Sigmoid colon (tissue), 7 donors: Measurements from ENCODE around the gene USP15. TPM values are rescaled to one million over a fixed set of nuclear protein-coding genes. Genes with fewer than 3 reads are reported as not detected.
"Not testable (repeated sequence)": the region's sequence is repeated elsewhere in the genome, so short reads cannot be mapped to it uniquely, and the experiment has no call there.

Experiments used
- DNase-seq: peaks from one replicate; pipeline ENCODE4 v3.0.0-alpha.2; 2019
- H3K27ac ChIP-seq, 4 donors: fragments of 200-600 bp; sonication (generic); one replicate each; pipeline ENCODE4 v1.5.1; 2016 to 2019; ENCODE audit warnings: mild to moderate bottlenecking in 1 of 4
- H3K27me3 ChIP-seq, 3 donors: fragments of 200-600 bp; sonication (generic); one replicate each; pipeline ENCODE4 v1.5.1; 2019; ENCODE audit warnings: mild to moderate bottlenecking in 1 of 3
- H3K36me3 ChIP-seq, 4 donors: fragments of 200-600 bp; sonication (generic); one replicate each; pipeline ENCODE4 v1.5.1; 2016 to 2019
- H3K4me1 ChIP-seq, 4 donors: fragments of 200-600 bp; sonication (generic); one replicate each; pipeline ENCODE4 v1.5.1; 2017 to 2019
- H3K4me3 ChIP-seq, 4 donors: fragments of 200-600 bp; sonication (generic); one replicate each; pipeline ENCODE4 v1.5.1; 2017 to 2019; ENCODE audit warnings: mild to moderate bottlenecking in 2 of 4, moderate library complexity in 1 of 4
- H3K9me3 ChIP-seq, 4 donors: fragments of 200-600 bp in 3 of 4; sonication (generic) in 3 of 4; one replicate each; pipeline versions ENCODE4 v1.5.1 to v1.6.1; 2013 to 2019
- EP300 ChIP-seq, 4 donors: sonication (generic); formaldehyde crosslinking; IDR thresholded peaks; one replicate each; pipeline ENCODE4 v1.6.1; 2017; ENCODE audit warnings: antibody characterized with exemption in 4 of 4
- POLR2A ChIP-seq, 2 donors: fragments of 450-650 bp; IDR thresholded peaks; one replicate each; pipeline ENCODE4 v1.6.1; 2016; ENCODE audit warnings: antibody characterized with exemption in 2 of 2, mild to moderate bottlenecking in 2 of 2, moderate library complexity in 2 of 2
- POLR2AphosphoS5 ChIP-seq, 4 donors: sonication (generic); formaldehyde crosslinking; IDR thresholded peaks; one replicate each; pipeline ENCODE4 v1.6.1; 2017; ENCODE audit warnings: antibody characterized with exemption in 4 of 4
- WGBS, 2 donors: extraction: QIAGEN DNeasy Blood & Tissue Kit; methylation state at CpG; one replicate each; pipeline ENCODE4 v1.1.7; 2013; 5-methylcytosine and 5-hydroxymethylcytosine counted together
- intact Hi-C: fragments of 100-400 bp; cut with DNase I; formaldehyde crosslinking; loops from one replicate; pipeline ENCODE4 v1.15.1; 2023
- polyA plus RNA-seq, 3 donors: library from polyadenylated mRNA; stranded (reverse); fragments of 200-250 nt; gene quantifications; one replicate each; pipeline ENCODE4 v1.2.3, GENCODE V29; 2013
- total RNA-seq, 4 donors: library from RNA; depleted of rRNA; stranded (reverse); fragments of >200 nt; gene quantifications; one replicate each; pipeline ENCODE4 v1.1.0, GENCODE V29; 2016
- TF ChIP-seq, protein P1 (sequence below), 4 experiments: fragments of 450-650 bp in 3 of 4; fragments of 200-600 bp in 1 of 4; IDR thresholded peaks; one replicate each; pipeline ENCODE4 v1.5.1; 2016 to 2019; ENCODE audit warnings: antibody characterized with exemption in 4 of 4, mild to moderate bottlenecking in 3 of 4, moderate library complexity in 2 of 4
- donor health status: healthy with polysubstance abuse.
- donor health status: Bipolar disorder and iron deficiency.
- donor health status: healthy.

USP15 gene
- total and polyA plus RNA-seq, 7 donors = 22.2 to 78.4 (median 63.7) TPM

DNA sequence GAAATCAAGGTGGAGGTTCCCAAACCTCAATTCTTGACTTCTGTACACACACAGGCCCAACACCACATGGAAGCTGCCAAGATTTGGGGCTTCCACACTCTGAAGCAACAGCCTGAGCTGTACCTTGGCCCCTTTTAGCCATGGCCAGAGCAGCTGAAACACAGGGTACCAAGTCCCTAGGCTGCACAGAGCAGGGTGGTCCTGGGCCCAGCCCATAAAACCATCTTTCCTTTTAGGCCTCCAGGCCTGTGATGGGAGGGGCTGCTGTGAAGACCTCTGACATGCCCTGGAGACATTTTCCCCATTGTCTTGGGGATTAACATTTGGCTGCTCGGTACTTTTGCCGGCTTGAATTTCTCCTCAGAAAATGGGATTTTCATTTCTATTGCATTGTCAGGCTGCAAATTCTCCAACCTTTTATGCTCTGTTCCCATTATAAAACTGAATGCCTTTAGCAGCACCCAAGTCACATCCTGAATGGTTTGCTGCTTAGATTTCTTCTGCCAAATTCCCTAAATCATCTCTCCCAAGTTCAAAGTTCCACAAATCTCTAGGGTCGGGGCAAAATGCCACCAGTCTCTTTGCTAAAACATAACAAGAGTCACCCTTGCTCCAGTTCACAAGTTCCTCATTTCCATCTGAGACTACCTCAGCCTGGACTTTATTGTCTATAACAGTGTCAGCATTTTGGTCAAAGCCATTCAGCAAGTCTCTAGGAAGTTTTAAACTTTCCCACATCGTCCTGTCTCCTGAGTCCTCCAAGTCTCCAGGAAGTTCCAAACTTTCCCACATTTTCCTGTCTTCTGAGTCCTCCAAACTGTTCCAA lies 84.7 kb downstream of the USP15 start:
- 91 to 93% methylated on average over 4 of the region's 4 CpGs for WGBS, 2 donors
- H3K4me1 ChIP-seq, H3K27me3 ChIP-seq, DNase-seq, H3K9me3 ChIP-seq, H3K27ac ChIP-seq, intact Hi-C loops, H3K4me3 ChIP-seq: not testable (repeated sequence)
- peaks cover 0 to 19% (median 6%) of the 10 kb centered on the region in 4 donors for H3K36me3 ChIP-seq

DNA sequence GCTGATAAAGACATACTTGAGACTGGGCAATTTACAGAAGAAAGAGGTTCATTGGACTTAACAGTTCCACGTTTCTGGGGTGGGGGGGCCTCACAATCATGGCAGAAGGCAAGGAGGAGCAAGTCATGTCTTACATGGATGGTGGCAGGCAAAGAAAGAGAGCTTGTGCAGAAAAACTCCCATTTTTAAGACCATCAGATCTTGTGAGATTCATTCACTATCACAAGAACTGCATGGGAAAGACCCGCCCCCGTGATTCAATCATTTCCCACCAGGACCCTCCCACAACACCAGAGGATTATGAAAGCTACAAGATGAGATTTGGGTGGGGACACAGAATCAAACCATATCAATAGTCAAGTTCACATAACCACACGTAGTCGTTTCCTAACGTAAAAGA lies 85.5 kb downstream of the USP15 start:
- Histone ChIP-seq H3K4me1 (peaks cover 0 to 3% (median 0%) of the 10 kb centered on the region in 4 donors), H3K4me3 (no peak overlapping the region), H3K36me3 (peaks cover 0 to 25% (median 6%) of the 10 kb centered on the region in 4 donors), H3K27me3 (no peaks in the 10 kb centered on the region), H3K27ac (no peak overlapping the region), H3K9me3 (no peaks in the 10 kb centered on the region)
- DNase-seq = no peak
- intact Hi-C loops = no loop called here
- WGBS, 2 donors = 95 to 96% methylated on average over 6 of the region's 6 CpGs
- TF ChIP-seq EP300 (IDR thresholded peaks at IDR 0.05) = no peak
- TF ChIP-seq, protein P1, sequence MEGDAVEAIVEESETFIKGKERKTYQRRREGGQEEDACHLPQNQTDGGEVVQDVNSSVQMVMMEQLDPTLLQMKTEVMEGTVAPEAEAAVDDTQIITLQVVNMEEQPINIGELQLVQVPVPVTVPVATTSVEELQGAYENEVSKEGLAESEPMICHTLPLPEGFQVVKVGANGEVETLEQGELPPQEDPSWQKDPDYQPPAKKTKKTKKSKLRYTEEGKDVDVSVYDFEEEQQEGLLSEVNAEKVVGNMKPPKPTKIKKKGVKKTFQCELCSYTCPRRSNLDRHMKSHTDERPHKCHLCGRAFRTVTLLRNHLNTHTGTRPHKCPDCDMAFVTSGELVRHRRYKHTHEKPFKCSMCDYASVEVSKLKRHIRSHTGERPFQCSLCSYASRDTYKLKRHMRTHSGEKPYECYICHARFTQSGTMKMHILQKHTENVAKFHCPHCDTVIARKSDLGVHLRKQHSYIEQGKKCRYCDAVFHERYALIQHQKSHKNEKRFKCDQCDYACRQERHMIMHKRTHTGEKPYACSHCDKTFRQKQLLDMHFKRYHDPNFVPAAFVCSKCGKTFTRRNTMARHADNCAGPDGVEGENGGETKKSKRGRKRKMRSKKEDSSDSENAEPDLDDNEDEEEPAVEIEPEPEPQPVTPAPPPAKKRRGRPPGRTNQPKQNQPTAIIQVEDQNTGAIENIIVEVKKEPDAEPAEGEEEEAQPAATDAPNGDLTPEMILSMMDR (IDR thresholded peaks at IDR 0.05) = no peak
- TF ChIP-seq POLR2A (IDR thresholded peaks at IDR 0.05) = no peak
- no peak for TF ChIP-seq POLR2AphosphoS5 (IDR thresholded peaks at IDR 0.05)

DNA sequence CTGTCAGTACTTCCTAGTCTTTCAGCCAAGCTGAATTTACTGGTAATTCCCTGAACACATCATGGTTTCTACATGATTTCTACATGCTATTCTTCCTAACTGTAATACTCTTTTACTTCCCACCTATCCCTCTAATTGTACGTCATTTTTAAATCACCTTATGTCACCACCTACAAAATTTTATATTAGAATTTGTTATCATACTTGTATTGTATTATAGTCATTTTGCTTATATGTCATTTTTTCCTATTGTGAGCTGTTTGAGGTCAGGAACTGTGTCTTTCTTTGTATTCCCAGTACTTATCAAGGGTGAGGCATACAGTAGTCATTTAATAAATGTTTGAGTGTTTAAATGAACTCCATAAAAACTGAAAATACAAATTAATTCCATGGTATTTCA lies 86.6 kb downstream of the USP15 start:
- no peak for DNase-seq
- no peak overlapping the region for H3K4me3 ChIP-seq
- no peaks in the 10 kb centered on the region for H3K9me3 ChIP-seq
- no peak overlapping the region for H3K27ac ChIP-seq
- H3K4me1 ChIP-seq = peaks cover 0 to 3% (median 0%) of the 10 kb centered on the region in 4 donors
- H3K36me3 ChIP-seq = peaks cover 0 to 26% (median 6%) of the 10 kb centered on the region in 4 donors
- TF ChIP-seq POLR2AphosphoS5 (IDR thresholded peaks at IDR 0.05) = no peak
- intact Hi-C loops = no loop called here
- no peaks in the 10 kb centered on the region for H3K27me3 ChIP-seq
- 92 to 96% methylated on average over 1 of the region's 1 CpG for WGBS, 2 donors

DNA sequence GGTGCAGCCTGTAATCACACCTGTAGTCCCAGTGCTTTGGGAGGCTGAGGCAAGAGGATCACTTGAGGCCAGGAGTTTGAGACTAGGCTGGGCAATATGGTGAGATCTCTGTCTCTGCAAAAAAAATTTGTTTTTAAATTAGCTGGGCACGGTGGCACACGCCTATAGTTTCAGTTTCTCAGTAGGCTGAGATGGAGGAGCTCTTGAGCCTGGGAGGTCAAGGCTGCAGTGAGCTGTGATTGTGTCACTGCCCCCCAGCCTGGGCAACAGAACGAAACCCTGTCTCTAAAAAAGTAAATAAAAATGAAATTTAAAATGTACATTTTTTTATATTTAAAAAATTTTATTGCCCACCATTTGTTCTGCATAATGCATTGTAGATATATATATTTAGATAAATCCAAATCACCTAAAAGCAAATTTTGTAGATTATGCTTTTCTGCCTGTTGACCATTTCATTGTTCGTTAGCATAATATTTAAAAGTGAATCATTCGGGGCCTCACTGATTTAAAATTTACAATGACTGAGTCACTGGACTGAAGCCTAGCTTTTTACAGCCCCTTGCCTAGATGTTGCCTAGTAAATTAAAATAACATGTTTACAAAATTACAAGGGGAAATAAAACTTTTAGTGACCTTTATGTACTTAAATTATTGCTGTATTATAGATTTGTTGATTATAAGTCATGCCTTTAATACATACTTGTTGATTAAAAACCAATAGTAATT lies 87.9 kb downstream of the USP15 start:
- Histone ChIP-seq H3K27ac (no peak overlapping the region), H3K27me3 (no peaks in the 10 kb centered on the region), H3K36me3 (peaks cover 0 to 20% (median 2%) of the 10 kb centered on the region in 4 donors), H3K4me1 (peaks cover 0 to 3% (median 0%) of the 10 kb centered on the region in 4 donors), H3K9me3 (no peaks in the 10 kb centered on the region), H3K4me3 (no peak overlapping the region)
- no peak for TF ChIP-seq POLR2A (IDR thresholded peaks at IDR 0.05)
- TF ChIP-seq, protein P1 (IDR thresholded peaks at IDR 0.05) = no peak
- DNase-seq = no peak
- intact Hi-C loops = no loop called here
- 81 to 87% methylated on average over 5 of the region's 5 CpGs for WGBS, 2 donors

DNA sequence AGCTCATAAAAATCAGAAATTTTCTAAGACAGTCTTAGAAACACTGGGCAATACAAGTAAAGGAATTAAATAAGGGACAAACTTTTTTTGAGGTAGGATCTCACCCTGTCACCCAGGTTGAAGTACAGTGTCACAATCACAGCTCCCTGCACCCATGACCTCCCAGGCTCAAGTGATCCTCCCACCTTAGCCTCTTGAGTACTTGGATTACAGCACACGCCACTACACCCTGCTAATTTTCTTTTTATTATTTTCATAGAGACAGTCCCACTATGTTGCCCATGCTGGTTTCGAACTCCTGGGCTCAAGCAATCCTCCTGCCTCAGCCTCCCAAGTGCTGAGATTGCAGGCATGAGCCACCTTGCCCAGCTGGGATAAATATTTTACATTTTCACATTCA lies 90.3 kb downstream of the USP15 start:
- intact Hi-C loops = no loop called here
- no peaks in the 10 kb centered on the region for H3K9me3 ChIP-seq
- TF ChIP-seq EP300 (IDR thresholded peaks at IDR 0.05) (no peak), POLR2AphosphoS5 (IDR thresholded peaks at IDR 0.05) (no peak), POLR2A (IDR thresholded peaks at IDR 0.05) (no peak)
- TF ChIP-seq, protein P1 (IDR thresholded peaks at IDR 0.05) = no peak
- peaks cover 0 to 17% (median 0%) of the 10 kb centered on the region in 4 donors for H3K36me3 ChIP-seq
- H3K27me3 ChIP-seq = no peaks in the 10 kb centered on the region
- no peak for DNase-seq
- no peak overlapping the region for H3K4me3 ChIP-seq
- H3K27ac ChIP-seq = no peak overlapping the region
- peaks cover 0 to 3% (median 0%) of the 10 kb centered on the region in 4 donors for H3K4me1 ChIP-seq
- 69 to 98% methylated on average over 2 of the region's 2 CpGs for WGBS, 2 donors
